Kidney glomerular epithelial cell (primary cell): ENCODE data around the gene CLMN.
A peak's percentile ranks its signal among the peaks of the same experiment; 100 is the strongest.

Source experiments
- DNase-seq: peaks from one replicate; lab custom pipeline; 2025; lab: John Stamatoyannopoulos, UW

Gene CLMN

GRCh38 chr14:95137804-95138167 lies 181.9 kb downstream of the CLMN start:
- DNase-seq: no peak

GRCh38 chr14:95137164-95137803 lies 182.4 kb downstream of the CLMN start:
- DNase-seq: no peak

- DNase-seq: no peak
Observed at GRCh38 chr14:95136631-95137030, 183.1 kb downstream of the CLMN start.

GRCh38 chr14:95134304-95134933 lies 185.3 kb downstream of the CLMN start:
- DNase-seq: peak; percentile 18

- DNase-seq: no peak
Observed at GRCh38 chr14:95133282-95133681, 186.4 kb downstream of the CLMN start.

GRCh38 chr14:95132760-95133159 lies 186.9 kb downstream of the CLMN start:
- DNase-seq: no peak
